Hepatocyte (in vitro differentiated cells): Measurements from ENCODE around the gene BCL2L1. TPM values are rescaled to one million over a fixed set of nuclear protein-coding genes. Genes with fewer than 3 reads are reported as not detected.

Experiments used
- DNase-seq: peaks from one replicate; pipeline ENCODE4 v3.0.0-alpha.2; 2016; ENCODE audit warnings: low spot score
- H2AFZ ChIP-seq: fragments of 200-600 bp; sonication (generic); 2 replicates; pipeline ENCODE4 v1.6.0; 2016; ENCODE audit warnings: antibody characterized with exemption, mild to moderate bottlenecking
- H3K27ac ChIP-seq: fragments of 200-600 bp; sonication (generic); 2 replicates; pipeline ENCODE4 v1.5.1; 2016; ENCODE audit warnings: mild to moderate bottlenecking
- H3K27me3 ChIP-seq: fragments of 200-600 bp; sonication (generic); 2 replicates; pipeline ENCODE4 v1.6.1; 2016
- H3K36me3 ChIP-seq: fragments of 200-600 bp; sonication (generic); replicated peaks from 2 replicates; pipeline ENCODE4 v1.5.1; 2016; ENCODE audit warnings: low read depth; ENCODE audit not compliant: insufficient read depth
- H3K4me1 ChIP-seq: fragments of 200-600 bp; sonication (generic); 2 replicates; pipeline ENCODE4 v1.5.1; 2016; ENCODE audit warnings: mild to moderate bottlenecking, moderate library complexity; ENCODE audit not compliant: insufficient read depth
- H3K4me2 ChIP-seq: fragments of 200-600 bp; sonication (generic); 2 replicates; pipeline ENCODE4 v1.6.0; 2016
- H3K4me3 ChIP-seq: fragments of 200-600 bp; sonication (generic); 2 replicates; pipeline ENCODE4 v1.5.1; 2016; ENCODE audit warnings: mild to moderate bottlenecking
- H3K79me2 ChIP-seq: fragments of 200-600 bp; sonication (generic); 2 replicates; pipeline ENCODE4 v1.6.0; 2017; ENCODE audit warnings: mild to moderate bottlenecking
- H3K9me2 ChIP-seq: fragments of 200-600 bp; sonication (generic); replicated peaks from 2 replicates; pipeline ENCODE4 v1.6.0; 2017; ENCODE audit warnings: mild to moderate bottlenecking; ENCODE audit not compliant: insufficient read depth
- H3K9me3 ChIP-seq: fragments of 200-600 bp; sonication (generic); 2 replicates; pipeline ENCODE4 v1.5.1; 2016; ENCODE audit warnings: low read depth, mild to moderate bottlenecking
- H4K20me1 ChIP-seq: fragments of 200-600 bp; sonication (generic); 2 replicates; pipeline ENCODE4 v1.6.0; 2016; ENCODE audit warnings: mild to moderate bottlenecking; ENCODE audit not compliant: insufficient read depth, poor library complexity, severe bottlenecking
- EZH2 ChIP-seq: fragments of 200-600 bp; sonication (generic); IDR thresholded peaks from 2 replicates; pipeline ENCODE4 v1.6.1; 2016; ENCODE audit warnings: antibody characterized with exemption, mild to moderate bottlenecking, borderline replicate concordance
- EZH2phosphoT487 ChIP-seq: fragments of 200-600 bp; sonication (generic); IDR thresholded peaks from one replicate; pipeline ENCODE4 v1.6.1; 2018; ENCODE audit warnings: antibody characterized with exemption, mild to moderate bottlenecking, low read depth, moderate library complexity; ENCODE audit not compliant: unreplicated experiment, severe bottlenecking
- WGBS: methylation state at CpG from one replicate; pipeline ENCODE4 v1.1.6; 2016; ENCODE audit warnings: low lambda C conversion rate; ENCODE audit errors: missing lambda C conversion rate; 5-methylcytosine and 5-hydroxymethylcytosine counted together
- polyA plus RNA-seq: library from polyadenylated mRNA; unstranded; fragments of >200 nt; fragmentation: Nextera tagmentation; extraction: Ambion mirVana; gene quantifications from 2 replicates; pipeline ENCODE4 v1.2.1, GENCODE V29; 2016
- total RNA-seq: library from RNA; depleted of rRNA; stranded (reverse); fragments of >200 nt; gene quantifications from 2 replicates; pipeline ENCODE4 v1.2.3, GENCODE V29; 2014
- TF ChIP-seq, protein P1 (sequence below): fragments of 200-600 bp; sonication (generic); IDR thresholded peaks from 2 replicates; pipeline ENCODE4 v1.5.1; 2016; ENCODE audit warnings: antibody characterized with exemption, mild to moderate bottlenecking; ENCODE audit not compliant: poor library complexity

Gene BCL2L1
- total and polyA plus RNA-seq, 2 experiments from 2014 or later = 104 to 139 TPM

DNA sequence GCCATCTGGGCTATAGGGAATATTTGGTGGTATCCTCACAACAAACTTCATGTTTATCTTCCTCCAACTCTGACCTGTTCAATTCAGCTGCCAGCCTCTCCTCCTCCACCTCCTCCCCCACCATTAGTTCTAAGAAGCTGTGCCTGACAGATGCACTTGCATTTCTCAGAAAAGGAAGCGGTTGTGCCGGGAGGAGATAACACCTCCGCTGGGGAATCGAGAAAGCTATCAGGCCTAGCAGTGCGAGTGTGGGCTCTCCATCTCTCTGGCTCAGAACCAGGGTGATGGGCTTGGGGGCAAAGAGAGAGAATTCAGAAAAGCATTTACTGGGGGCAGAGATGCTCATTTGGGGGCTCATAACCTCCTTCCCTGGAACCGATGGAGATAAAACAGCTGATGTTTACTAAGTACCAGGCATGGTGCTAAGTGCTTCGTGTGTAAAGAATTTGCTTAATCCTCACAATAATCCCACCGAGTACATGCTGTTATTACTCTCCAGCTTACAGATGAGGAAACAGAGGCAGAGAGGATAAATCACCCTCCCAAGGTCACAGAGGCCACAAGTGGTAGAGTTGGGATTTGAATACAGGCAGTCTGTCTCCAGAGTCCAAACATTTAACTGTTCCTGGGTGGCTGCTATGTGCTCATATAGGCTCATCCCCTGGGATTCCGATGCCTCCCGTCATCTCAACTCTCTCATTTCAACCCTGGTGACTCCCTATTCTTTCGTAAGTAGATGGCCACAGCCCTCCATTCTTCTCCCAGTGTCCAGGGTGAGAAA is 46.6 kb downstream of the BCL2L1 start:
- Histone ChIP-seq H3K79me2 (peaks cover 100% of the 10 kb centered on the region), H3K4me3 (no peak overlapping the region), H3K36me3 (no peaks in the 10 kb centered on the region), H3K27me3 (no peaks in the 10 kb centered on the region), H3K9me3 (no peaks in the 10 kb centered on the region), H2AFZ (no peak overlapping the region), H3K4me2 (no peak overlapping the region), H3K4me1 (peaks cover 57% of the 10 kb centered on the region), H4K20me1 (peaks cover 61% of the 10 kb centered on the region), H3K9me2 (no peaks in the 10 kb centered on the region), H3K27ac (peak overlapping the region; percentile 77)
- TF ChIP-seq, protein P1, sequence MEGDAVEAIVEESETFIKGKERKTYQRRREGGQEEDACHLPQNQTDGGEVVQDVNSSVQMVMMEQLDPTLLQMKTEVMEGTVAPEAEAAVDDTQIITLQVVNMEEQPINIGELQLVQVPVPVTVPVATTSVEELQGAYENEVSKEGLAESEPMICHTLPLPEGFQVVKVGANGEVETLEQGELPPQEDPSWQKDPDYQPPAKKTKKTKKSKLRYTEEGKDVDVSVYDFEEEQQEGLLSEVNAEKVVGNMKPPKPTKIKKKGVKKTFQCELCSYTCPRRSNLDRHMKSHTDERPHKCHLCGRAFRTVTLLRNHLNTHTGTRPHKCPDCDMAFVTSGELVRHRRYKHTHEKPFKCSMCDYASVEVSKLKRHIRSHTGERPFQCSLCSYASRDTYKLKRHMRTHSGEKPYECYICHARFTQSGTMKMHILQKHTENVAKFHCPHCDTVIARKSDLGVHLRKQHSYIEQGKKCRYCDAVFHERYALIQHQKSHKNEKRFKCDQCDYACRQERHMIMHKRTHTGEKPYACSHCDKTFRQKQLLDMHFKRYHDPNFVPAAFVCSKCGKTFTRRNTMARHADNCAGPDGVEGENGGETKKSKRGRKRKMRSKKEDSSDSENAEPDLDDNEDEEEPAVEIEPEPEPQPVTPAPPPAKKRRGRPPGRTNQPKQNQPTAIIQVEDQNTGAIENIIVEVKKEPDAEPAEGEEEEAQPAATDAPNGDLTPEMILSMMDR = no peak
- TF ChIP-seq EZH2 (no peak), EZH2phosphoT487 (no peak)
- no peak for DNase-seq
- WGBS = 60% methylated on average over 11 of the region's 11 CpGs

DNA sequence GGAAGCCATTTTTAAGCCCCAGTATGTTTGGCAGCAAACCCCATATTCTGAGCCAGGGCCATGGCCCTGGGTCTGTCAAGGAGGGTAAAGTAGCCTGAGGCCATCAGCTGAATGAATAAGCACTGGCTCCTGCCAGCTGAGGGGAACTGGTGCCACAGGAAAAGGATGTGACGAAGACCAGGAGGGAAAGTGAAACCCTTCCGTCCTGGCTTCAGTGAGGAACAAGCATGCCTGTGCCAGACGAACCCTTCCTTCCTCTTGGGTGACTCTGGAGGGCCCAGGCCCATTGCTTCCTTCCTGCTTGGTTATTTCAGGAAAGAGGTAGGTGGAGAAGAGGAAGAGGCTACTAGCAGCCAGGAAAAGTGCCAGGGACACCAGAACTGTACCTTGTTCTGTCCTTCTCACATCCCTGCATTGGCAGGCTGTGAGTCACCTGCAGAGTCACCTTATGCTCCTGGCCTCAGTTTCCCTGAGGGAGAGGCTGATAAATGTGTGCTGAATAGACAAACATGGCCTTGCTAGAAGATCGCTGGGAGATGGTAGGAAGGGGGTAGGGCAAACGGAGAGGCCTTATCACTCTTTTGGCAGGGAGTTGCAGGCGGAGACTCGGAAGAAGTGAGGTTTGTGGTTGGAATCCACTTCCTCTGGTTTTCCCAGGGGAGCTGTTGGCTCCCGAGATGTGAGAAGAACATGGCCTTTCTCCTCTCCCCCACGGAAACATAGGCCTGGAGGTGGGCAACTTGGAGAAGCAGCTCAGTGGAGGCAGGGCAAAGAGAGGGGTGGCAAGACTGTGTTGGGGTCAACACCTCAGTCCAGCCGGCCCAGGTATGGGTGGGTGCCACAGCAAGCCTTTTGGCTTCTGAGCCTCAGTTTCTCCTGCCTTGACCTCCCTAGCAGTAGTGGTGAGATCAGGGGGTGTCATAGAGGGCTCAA is 47.5 kb downstream of the BCL2L1 start:
- Histone ChIP-seq H3K9me2 (no peaks in the 10 kb centered on the region), H3K27ac (peak overlapping the region; percentile 77), H3K27me3 (no peaks in the 10 kb centered on the region), H3K4me3 (no peak overlapping the region), H3K36me3 (no peaks in the 10 kb centered on the region), H4K20me1 (peaks cover 66% of the 10 kb centered on the region), H3K4me1 (peaks cover 62% of the 10 kb centered on the region), H3K79me2 (peaks cover 100% of the 10 kb centered on the region), H3K4me2 (no peak overlapping the region), H2AFZ (no peak overlapping the region), H3K9me3 (no peaks in the 10 kb centered on the region)
- no peak for DNase-seq
- WGBS = 71% methylated on average over 10 of the region's 10 CpGs
- TF ChIP-seq EZH2 (no peak), EZH2phosphoT487 (no peak)
- TF ChIP-seq, protein P1 = no peak

DNA sequence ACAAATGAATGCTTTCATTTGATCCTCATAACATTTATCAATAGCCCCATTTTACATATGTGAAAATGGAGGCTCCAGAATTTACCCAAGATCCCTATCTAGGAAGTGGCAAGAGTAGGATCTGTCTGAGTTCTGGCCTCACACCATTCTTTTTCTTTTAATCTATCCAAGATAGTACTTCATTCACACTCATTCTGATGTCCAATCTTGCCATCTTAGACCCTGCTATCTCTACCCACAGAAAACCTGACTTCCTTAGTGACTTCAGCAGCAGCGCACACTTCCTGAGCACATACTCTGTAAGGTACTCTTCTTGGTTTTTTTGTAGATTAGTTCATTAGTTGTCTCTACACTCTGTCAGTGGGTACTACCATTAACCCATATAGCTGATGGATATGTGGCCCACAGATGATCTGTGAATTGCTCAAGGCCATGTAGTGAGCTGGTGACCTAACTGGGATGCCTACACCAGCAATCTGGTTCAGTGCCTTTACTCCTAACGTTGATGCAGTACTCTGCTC is 48.7 kb downstream of the BCL2L1 start:
- H4K20me1 ChIP-seq = peaks cover 65% of the 10 kb centered on the region
- peaks cover 100% of the 10 kb centered on the region for H3K79me2 ChIP-seq

More for the DNA sequence above, 48.7 kb downstream of the BCL2L1 start:
- TF ChIP-seq, protein P1 = no peak
- Histone ChIP-seq H3K36me3 (no peaks in the 10 kb centered on the region), H3K4me1 (peaks cover 55% of the 10 kb centered on the region), H3K9me3 (no peaks in the 10 kb centered on the region), H3K4me3 (no peak overlapping the region), H3K27me3 (no peaks in the 10 kb centered on the region), H3K27ac (no peak overlapping the region), H3K4me2 (no peak overlapping the region), H3K9me2 (no peaks in the 10 kb centered on the region), H2AFZ (no peak overlapping the region)
- WGBS = 91% methylated on average over 2 of the region's 2 CpGs
- DNase-seq = no peak
